ENCODE data around the gene CPB2.

Gene CPB2

GRCh38 chr13:46094478-46094877 is 10.4 kb downstream of the CPB2 start:
- no peak for DNase-seq

- no peak for DNase-seq
Measured at GRCh38 chr13:46088821-46089562, 15.8 kb downstream of the CPB2 start.

GRCh38 chr13:46087481-46087880 is 17.4 kb downstream of the CPB2 start:
- no peak for DNase-seq

GRCh38 chr13:46086985-46087384 is 17.8 kb downstream of the CPB2 start:
- no peak for DNase-seq

GRCh38 chr13:46086421-46086922 is 18.4 kb downstream of the CPB2 start:
- no peak for DNase-seq

GRCh38 chr13:46085737-46086136 is 19.1 kb downstream of the CPB2 start:
- DNase-seq = no peak

- DNase-seq = no peak
Measured at GRCh38 chr13:46082324-46082723, 22.5 kb downstream of the CPB2 start.

GRCh38 chr13:46079770-46080169 is 25.1 kb downstream of the CPB2 start:
- no peak for DNase-seq

- DNase-seq = no peak
Measured at GRCh38 chr13:46077265-46077664, 27.6 kb downstream of the CPB2 start.

- no peak for DNase-seq
Measured at GRCh38 chr13:46076827-46077226, 28.0 kb downstream of the CPB2 start.

GRCh38 chr13:46075811-46076210 is 29.0 kb downstream of the CPB2 start:
- DNase-seq = no peak

GRCh38 chr13:46071590-46072249 is 33.1 kb downstream of the CPB2 start:
- DNase-seq = no peak

- no peak for DNase-seq
Measured at GRCh38 chr13:46063292-46063691, 41.5 kb downstream of the CPB2 start.

- DNase-seq = no peak
Measured at GRCh38 chr13:46062185-46062584, 42.6 kb downstream of the CPB2 start.

GRCh38 chr13:46059405-46059804 is 45.4 kb downstream of the CPB2 start:
- no peak for DNase-seq

GRCh38 chr13:46058268-46058667 is 46.6 kb downstream of the CPB2 start:
- no peak for DNase-seq

GRCh38 chr13:46057256-46058015 is 47.4 kb downstream of the CPB2 start:
- DNase-seq = no peak

GRCh38 chr13:46053162-46054012 is 51.4 kb downstream of the CPB2 start:
- no peak for DNase-seq

GRCh38 chr13:46052319-46053161 is 52.3 kb downstream of the CPB2 start, which contains the start of gene ZC3H13:
ZC3H13 (minus strand) TSS chr13:46052746; CDS start chr13:46045507, 7,239 bp downstream.
- DNase-seq = peak; percentile 81

- DNase-seq = no peak
Measured at GRCh38 chr13:46051968-46052318, 52.9 kb downstream of the CPB2 start.

- no peak for DNase-seq
Measured at GRCh38 chr13:46050771-46051170, 54.1 kb downstream of the CPB2 start.

- DNase-seq = no peak
Measured at GRCh38 chr13:46045424-46045823, 59.4 kb downstream of the CPB2 start.
